HFF-Myc (cell line): Measurements from ENCODE around the gene CCDC158.

ENCODE experiments used
- DNase-seq: peaks from one replicate; pipeline ENCODE4 v3.0.0-alpha.2; 2011; ENCODE audit warnings: low read depth; ENCODE audit errors: extremely low read depth
- H3K4me3 ChIP-seq: replicated peaks from 2 replicates; pipeline ENCODE4 v1.5.1; 2011; ENCODE audit warnings: low read depth, mild to moderate bottlenecking, control low read depth, low read length
- TF ChIP-seq, protein P1 (sequence below): IDR thresholded peaks from 2 replicates; pipeline ENCODE4 v1.5.1; 2012; ENCODE audit warnings: mild to moderate bottlenecking, low read depth, low read length, control low read depth; ENCODE audit errors: missing control alignments

Gene CCDC158

DNA sequence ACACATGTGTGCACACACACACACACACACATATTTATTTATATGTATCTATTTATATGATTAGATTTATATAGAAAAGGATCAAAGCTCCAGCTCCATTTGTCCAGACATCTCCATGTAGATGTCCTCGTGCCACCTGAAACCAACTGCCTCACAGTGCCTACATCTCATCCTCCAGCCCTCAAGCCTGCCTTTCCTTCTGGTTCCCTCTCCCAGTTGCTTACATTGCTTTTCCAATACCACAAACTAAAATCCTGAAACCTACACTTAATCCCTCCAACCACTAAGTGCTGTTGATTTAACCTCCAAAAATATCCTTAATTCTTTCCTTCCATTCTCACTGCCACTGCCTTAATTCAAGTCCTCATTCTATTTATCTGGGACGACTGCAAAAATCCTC, 63.0 kb downstream of the CCDC158 start:
- DNase-seq = no peak

DNA sequence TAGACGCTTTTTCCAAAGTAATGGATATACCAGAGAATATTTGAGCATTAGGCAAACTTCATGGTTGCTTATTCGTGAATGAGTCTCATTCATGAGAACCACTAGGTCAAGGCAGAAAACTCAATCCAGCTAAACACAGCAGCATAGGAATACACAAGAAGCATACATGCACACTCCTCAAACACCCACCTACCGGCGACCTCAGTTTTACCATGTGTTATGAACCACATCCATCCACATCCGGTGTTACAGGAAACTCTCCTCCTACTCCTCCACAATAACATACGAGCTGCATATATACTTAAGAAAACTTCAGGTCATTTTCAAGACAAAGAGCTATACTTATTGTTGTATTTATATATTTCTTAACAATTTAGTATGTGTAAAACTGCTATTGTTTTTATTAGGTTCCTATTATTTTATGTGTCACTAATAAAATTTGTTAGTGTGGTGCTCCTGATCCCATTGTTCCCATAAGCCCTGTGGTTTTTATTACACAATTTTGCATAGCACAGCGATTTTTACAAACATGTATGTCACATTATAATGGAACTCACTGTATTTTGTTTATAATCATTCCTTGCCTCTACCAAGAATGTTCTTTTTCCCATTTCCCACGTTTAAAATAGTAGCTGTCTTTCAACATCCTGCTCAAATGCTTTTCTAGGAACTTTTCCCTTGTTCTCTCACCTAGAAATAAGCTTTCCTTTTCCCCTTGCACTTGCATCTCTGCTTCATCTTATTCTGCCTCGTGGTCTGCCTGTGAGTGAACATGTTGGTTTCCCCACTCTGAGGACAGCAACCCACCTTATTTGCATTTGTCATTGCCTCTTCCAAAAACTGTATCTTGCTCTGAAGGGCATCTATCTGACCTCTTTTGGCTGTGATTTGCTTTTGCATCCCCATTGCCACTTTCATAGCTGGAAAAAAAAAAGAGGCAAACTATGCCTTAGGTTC, 66.1 kb downstream of the CCDC158 start:
- TF ChIP-seq, protein P1, sequence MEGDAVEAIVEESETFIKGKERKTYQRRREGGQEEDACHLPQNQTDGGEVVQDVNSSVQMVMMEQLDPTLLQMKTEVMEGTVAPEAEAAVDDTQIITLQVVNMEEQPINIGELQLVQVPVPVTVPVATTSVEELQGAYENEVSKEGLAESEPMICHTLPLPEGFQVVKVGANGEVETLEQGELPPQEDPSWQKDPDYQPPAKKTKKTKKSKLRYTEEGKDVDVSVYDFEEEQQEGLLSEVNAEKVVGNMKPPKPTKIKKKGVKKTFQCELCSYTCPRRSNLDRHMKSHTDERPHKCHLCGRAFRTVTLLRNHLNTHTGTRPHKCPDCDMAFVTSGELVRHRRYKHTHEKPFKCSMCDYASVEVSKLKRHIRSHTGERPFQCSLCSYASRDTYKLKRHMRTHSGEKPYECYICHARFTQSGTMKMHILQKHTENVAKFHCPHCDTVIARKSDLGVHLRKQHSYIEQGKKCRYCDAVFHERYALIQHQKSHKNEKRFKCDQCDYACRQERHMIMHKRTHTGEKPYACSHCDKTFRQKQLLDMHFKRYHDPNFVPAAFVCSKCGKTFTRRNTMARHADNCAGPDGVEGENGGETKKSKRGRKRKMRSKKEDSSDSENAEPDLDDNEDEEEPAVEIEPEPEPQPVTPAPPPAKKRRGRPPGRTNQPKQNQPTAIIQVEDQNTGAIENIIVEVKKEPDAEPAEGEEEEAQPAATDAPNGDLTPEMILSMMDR = no peak
- no peak overlapping the region for H3K4me3 ChIP-seq
- no peak for DNase-seq

More for the DNA sequence above, 63.0 kb downstream of the CCDC158 start:
- no peak overlapping the region for H3K4me3 ChIP-seq
- TF ChIP-seq, protein P1 = no peak

DNA sequence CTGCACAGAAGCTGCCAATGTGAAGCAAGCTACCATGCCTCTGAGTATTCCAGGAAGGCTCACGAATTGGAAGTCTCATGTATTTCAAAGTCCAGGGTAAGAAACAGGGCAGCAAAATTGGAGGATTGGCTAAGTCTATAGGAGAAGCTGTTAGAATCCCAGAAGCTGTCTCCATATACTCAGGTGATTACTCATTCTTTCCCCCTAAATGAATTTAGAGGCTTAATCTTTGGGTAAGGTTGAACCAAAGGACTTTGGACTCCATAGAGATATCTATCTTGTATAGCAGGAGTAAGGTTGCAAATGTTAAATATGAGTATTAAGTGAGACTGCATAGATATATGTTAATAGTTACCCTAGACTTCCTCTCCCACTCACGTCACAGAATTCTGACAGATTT, 78.1 kb downstream of the CCDC158 start:
- DNase-seq = no peak
- H3K4me3 ChIP-seq = no peak overlapping the region
- TF ChIP-seq, protein P1 = no peak

DNA sequence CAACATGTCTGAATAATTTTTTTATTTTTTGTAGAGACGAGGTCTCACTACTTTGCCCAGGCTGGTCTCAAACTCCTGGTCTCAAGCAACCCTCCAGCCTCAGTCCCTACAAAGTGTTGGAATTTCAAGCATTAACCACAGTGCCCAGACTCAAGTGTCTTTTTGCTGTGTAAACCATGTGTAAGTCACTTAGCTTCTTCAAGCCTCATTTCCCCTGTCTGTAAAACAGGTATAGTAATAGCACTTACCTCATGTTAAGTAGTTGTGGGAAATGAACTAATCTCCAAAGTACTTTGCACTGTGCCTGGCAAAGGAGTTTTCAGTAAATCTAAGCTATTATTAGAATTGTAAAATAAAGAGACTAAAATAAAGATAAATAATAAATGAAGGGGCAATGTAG, 78.8 kb downstream of the CCDC158 start:
- no peak overlapping the region for H3K4me3 ChIP-seq
- DNase-seq = no peak

DNA sequence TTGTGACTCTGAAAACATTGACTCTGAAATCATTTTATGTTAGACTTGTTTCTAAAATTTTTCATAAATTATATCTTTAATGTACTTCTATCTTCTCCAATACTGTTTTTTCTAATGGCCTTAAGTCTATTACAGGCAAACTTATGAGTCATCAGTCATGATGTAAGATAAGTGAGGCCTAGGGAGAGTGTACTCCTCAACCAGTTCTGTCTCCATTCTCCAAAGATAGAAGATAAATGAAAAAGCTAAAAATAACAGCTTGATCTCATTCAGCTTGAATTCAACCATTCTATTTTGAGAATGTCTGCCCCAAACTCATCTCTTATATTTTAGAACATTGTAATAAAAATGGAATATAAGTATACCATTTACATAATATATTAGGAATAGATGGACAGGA, 79.9 kb downstream of the CCDC158 start:
- TF ChIP-seq, protein P1 = no peak
- no peak overlapping the region for H3K4me3 ChIP-seq
- no peak for DNase-seq

More for the DNA sequence above, 78.8 kb downstream of the CCDC158 start:
- TF ChIP-seq, protein P1 = no peak

DNA sequence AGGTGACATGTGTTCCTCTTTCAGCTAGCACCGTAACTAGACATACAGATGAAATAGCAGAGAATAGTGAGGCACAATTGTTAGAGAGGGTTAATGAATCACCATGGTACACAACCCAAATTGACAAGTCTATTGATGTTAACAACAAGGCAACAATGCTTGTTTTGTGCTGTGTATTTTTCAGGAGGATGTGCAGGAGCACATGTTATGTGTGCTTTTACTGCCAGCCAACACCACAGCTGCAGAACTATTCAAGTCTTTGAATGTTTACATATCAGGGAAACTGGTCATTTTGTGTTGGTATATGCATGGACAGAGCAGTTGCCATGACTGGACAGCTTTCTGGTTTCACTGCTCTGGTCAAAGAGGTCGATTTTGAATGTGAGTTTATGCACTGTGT, 81.6 kb downstream of the CCDC158 start:
- no peak overlapping the region for H3K4me3 ChIP-seq
- no peak for DNase-seq
- TF ChIP-seq, protein P1 = no peak
